GM19238 (cell line): Measurements from ENCODE around the gene GPC5.

Source experiments
- DNase-seq: peaks from one replicate; pipeline ENCODE4 v3.0.0; 2011; ENCODE audit warnings: low spot score; ENCODE audit not compliant: insufficient read length

The GPC5 gene

DNA sequence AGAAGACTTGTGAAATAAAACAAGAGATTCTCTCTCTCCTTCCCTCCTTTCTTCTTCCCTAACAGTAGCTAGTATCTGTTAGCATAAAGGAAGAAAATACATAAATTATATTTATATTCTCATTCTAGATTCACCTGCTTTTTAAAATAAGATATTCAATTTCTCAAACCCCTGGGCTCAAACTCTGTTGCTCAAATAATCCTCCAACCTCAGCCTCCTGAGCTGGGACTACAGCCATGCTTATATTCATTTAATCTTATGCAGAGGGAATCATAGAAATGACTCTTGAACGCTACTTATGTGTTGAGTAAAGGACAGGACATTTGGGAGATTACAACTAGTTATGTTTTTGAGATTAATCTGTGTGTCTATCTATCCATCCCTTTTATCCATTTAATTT lies 56.2 kb downstream of the GPC5 start:
- DNase-seq: no peak

DNA sequence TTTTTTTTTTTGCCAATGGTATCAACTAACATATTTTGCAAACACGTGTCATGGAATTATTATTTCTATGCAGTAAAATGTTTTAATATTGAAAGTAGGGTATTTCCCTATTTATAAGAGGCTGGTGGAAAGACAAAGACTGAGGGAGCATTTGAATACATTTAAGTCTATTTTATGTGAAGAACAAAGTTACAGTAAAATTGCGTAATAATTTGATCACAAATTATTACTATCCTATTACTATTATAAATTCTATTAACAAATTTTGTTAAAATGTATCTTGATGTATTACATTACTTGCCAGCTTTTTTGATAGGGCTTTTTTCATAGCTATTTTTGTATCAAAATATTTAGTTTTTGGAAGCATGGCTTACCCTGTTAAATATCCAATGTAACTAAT lies 58.4 kb downstream of the GPC5 start:
- no peak for DNase-seq

DNA sequence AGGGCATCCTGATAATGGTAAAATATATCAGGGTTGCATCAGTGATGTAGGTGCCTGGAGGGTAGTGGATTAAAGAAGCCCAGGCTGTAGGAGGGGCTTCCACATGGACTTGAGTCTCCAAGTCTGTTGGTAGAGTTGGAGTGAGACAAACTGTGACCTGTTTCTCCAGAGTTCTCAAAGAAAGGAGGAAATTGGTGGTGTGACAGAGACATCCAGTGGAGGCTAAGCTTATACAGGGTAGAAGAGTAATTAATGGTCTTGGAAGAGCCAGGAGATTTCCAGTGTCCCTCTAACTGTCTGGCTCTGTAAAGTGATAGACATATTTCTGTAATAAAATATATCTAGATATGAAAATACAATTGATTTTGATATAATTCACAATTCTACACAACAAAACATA lies 61.1 kb downstream of the GPC5 start:
- no peak for DNase-seq

DNA sequence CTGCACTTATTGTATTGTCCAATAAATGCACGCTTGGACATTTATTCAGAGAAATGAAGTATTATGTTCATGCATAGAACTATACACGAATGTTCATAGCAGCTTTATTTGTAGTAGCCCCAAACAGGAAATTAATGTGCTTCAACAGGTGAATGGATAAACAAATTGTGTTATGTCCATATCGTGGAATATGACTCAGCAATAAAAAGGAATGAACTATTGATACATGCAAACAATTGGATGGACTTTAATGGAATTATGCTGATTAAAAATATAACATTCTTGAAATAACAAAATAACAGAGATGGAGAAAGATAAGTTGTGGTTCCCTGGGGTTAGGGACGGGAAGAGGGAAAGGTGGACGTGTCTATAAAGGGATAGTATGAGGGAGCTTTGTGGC lies 65.9 kb downstream of the GPC5 start:
- DNase-seq: no peak

DNA sequence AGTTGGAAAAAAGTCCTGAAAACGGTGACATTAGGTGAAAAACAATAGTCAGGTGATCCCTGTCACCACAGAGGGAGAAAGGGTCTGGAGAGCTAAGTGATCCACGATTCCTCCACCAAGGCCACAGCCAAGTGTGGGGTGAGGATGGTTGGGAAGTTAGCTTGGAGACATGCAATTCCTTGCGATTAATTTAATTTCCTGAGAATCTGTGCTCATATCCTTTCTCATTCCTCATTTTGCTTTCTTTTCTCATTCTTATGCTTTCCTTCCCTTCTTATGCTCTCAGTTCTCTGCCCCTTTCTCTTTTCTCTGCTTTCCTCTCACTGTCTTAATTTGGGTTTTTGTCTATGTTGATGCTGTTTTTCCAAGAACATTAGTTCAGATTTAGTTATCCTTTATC lies 68.8 kb downstream of the GPC5 start:
- no peak for DNase-seq

DNA sequence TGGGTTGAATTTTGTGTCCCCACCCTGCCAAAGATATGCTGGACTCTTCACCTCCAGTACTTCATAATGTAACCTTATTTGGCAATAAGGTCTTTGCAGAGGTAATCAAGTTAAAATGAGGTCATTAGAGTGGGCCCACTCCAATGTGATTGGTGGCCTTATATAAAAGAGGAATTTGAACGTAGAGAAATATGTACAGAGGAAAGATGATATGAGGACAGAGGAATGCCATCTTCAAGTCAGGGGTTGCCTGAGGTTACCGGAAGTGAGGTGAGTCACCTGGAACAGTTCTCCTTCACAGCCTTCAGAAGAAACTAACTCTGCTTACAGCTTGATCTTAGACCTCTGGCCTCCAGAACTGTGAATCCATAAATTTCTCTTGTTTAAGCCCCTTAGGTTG lies 69.9 kb downstream of the GPC5 start:
- no peak for DNase-seq

DNA sequence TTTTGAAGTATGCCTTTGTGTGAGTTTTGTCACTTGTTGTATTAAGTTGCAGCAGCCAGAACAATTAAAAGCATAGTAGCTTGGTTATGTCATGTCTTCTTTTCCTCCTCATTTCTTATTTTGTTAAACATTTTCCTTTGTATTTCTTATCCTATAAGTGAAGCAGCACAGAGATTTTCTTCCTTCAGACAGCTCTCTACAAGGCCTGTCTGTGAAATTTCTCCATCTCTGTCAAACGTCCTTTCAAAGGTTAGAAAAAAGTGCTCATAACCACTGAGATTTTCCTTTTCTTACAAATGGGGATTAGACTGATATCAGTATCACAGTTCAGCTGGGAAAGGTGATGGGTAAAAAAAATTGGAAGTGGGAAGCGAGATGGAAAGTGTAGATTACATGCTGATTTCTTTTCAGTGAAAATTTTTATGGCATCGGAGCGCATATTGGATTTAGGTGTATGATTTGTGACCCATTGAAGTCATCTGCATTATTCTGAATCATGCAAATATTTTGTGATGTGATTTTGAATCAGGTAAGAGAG lies 71.7 kb downstream of the GPC5 start:
- DNase-seq: no peak

DNA sequence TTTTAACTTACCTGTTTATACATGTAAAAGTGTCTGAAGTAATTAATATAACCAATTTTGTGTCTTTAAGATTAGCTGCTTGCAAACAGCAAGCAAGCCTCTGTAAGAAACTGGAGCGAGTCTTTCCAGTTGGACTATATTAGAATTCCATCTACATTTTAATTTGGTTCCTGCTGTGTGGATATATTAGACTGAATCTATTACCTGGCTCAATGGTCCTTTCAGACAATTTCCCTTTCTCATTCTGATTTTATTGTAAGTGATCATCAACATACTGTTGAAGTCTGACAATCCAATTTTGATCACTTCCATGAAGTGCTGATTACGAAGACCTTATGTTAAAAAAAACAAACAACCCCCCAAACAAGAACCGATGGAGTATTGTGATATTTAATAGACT lies 72.3 kb downstream of the GPC5 start:
- no peak for DNase-seq

DNA sequence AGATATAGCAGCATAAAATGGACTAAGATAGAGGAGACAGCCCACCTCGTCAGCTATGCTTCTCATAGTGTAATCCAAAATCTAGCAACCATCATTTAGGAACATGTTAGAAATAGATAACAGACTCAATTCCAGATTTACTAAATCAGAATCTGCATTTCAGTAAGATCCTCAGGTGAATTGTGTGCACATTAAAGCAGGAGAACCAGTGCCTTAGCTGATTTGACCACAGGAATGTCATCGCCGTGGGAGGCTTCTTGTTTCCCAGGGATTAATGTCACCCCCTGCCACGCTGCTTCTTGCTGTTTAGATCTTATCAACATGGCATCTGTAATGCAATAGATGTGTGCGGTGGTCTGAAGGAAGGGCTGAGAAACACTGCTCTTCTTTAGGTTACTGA lies 84.0 kb downstream of the GPC5 start:
- DNase-seq: no peak

DNA sequence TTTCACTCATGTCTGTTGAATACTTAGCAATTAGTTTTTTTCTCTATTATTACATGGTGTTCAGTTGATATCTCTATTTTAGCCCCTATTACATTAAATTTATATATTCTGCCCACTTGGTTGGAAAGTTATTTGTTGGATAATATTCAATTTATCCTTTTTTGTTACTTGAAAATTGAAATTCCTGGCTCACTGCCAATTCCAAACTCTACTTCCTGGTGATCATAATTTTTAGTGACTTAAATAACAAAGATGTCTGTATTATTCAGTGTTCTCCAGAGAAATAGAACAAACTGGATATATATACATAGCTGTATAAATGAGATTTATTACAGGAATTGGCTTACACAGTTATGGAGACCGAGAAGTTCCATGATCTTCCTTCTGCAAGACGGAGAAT lies 93.6 kb downstream of the GPC5 start:
- DNase-seq: no peak

DNA sequence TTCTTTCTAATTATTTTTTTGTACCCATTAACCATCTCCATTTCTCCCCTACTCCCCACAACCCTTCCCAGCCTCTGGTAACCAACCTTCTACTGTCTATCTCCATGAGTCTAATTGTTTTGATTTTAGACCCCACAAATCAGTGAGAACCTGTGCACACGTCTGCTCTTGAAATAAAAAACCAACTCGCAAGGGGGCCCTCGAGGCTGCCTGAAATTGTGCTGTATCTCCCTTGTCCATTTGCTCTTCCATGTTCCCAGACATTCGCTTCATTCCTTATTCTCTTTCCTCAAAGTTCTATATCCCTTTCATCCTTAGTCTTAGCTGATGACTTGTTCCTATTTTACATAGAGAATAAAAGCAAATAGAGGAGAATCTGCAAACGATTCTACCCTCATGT lies 95.0 kb downstream of the GPC5 start:
- DNase-seq: no peak

DNA sequence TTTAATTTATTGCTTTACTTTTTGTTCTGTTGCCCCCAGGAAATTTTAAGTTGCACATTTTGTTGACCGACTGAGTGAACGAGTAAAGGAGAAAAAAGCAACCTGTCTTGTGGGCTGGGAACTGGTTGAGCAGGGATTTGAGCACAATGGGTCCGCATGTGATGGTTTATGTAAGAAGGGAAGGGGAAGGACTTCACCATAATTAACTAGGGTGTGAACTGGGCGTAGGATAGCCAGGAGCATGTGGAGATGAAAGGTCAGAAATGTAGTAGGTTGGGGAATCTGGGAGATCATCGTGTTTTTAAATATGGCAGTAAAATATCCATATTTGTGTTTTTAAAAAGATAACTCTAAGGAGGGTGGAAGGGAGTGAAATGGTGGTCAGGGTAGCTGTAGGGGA lies 99.9 kb downstream of the GPC5 start:
- no peak for DNase-seq

DNA sequence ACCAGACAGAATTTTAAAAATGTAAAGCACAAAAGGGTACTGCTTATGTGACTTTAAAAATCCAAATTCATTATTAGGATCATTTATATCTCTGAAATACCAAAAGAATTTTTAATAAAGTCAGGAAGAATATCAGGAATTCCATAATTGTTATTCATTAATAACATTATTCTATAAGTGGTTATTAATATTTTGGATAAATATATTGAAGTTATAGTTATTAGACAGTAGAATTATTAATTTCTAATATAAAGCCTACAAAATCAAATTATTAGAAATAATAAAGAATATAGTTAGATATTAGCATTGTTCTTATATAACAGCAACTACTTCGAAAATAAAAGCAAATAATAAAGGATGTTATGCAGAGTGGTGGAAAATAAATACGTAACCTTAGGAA lies 105.8 kb downstream of the GPC5 start:
- DNase-seq: no peak

DNA sequence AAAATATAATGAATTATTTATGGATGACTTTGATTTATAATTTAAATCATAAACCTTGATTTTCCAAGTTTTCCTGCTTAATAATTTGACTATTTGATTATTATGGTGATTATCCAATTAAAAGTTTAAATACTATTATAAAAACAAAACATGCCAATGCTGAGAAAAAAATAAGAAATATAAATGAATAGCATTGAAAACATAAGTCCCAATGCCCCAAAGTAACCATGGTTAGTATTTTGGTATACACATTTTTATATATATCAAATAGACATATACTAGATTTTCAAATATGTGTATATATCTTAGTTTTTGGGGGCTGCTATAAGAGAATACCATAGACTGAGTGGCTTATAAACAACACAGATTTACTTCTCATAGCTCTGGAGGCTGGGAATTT lies 108.3 kb downstream of the GPC5 start:
- DNase-seq: no peak

DNA sequence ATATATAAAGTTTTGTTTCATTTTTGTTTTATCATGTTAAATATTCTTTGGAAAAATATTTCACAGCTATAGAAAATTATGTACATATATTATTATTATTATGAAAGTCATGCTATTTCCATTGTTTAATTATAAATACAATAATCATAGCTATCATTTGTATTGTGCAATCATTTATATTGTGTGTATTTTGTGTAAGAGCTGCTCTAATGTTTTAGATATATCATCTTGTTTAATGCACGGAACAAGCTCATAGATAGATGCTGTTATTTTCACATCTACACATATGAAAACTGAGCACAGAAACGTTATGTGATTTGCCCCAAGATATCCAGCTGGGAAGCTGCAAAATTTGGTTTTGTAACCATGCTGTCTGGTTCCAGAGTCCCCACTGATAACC lies 111.6 kb downstream of the GPC5 start:
- DNase-seq: no peak

DNA sequence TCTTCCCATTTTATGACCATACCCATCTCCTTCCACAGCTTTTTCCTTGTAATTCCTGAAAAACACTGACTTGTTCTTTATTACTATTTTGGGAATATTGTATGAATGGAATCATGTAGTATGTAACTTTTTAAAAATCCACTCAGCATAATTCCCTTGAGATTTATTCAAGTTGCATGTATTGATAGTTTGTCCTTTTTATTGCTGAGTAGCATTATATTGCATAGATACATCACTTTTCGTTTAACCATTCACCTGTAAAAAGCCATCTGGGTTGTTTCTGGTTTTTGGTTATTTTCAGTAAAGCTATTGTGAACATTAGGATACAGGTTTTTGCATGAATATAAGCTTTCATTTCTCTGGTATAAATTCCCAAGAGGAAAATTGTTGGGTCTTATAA lies 115.4 kb downstream of the GPC5 start:
- DNase-seq: no peak

DNA sequence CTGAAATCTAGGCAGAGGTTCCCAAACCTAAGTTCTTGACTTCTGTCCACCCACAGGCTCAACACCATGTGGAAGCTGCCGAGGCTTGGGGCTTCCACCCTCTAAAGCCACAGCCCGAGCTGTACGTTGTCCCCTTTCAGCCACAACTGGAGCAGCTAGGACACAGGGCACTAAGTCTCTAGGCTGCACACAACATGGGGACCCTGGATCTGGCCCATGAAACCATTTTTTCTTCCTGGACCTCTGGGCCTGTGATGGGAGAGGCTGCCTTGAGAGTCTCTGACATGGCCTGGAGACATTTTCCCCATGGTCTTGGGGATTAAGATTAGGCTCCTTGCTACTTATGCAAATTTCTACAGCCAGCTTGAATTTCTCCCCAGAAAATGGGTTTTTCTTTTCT lies 118.4 kb downstream of the GPC5 start:
- DNase-seq: no peak

DNA sequence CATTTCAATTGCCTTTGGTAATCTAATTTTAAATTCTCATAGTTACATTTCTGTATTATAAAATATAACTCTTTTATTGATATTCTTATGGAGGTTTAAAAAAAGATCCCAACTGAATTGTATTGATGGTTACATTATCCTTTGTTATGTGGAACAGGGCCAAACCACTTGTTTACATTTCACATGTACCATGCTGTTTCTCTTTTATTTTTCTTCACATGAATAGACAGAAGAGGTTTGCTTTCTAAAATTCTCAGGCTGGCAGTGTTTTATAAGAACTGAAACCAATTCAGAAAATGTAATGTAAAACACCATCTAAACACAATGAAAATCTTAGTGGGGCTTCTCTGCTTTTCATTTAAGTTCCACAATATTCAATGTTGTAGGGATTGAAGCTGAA lies 122.5 kb downstream of the GPC5 start:
- no peak for DNase-seq

DNA sequence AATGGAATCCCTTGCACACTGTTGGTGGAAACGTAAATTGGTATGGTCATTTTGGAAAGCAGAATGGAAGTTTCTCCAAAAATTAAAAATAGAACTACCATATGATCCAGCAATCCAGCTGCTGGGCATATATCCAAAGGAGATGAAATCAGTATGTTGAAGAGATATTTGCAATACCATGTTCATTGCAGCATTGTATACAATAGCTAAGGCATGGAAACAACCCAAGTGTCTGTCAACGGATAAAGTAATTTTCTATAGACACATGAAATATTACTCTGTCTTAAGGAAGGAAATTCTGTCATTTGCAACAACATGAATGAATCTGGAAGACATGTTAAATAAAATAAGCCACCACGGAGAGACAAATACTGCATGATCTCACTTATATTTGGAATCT lies 124.7 kb downstream of the GPC5 start:
- no peak for DNase-seq

DNA sequence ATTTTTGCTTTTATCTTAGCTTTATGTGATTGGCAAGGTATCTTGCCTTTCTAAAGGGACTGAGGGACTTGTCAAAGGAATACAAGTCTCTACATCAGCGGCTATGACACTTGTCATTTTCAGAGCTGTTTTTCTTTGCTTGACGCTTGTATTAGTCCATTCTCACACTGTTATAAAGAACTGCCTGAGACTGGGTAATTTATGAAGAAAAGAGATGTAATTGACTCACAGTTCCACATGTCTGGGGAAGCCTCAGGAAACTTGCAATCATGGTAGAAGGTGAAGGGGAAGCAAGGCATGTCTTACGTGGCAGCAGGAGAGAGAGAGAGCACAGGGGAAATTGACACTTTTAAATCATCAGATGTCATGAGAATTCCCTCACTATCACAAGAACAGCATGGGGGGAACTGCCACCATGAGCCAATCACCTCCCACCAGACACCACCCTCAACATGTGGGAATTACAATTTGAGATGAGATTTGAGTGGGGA lies 128.2 kb downstream of the GPC5 start:
- DNase-seq: no peak

DNA sequence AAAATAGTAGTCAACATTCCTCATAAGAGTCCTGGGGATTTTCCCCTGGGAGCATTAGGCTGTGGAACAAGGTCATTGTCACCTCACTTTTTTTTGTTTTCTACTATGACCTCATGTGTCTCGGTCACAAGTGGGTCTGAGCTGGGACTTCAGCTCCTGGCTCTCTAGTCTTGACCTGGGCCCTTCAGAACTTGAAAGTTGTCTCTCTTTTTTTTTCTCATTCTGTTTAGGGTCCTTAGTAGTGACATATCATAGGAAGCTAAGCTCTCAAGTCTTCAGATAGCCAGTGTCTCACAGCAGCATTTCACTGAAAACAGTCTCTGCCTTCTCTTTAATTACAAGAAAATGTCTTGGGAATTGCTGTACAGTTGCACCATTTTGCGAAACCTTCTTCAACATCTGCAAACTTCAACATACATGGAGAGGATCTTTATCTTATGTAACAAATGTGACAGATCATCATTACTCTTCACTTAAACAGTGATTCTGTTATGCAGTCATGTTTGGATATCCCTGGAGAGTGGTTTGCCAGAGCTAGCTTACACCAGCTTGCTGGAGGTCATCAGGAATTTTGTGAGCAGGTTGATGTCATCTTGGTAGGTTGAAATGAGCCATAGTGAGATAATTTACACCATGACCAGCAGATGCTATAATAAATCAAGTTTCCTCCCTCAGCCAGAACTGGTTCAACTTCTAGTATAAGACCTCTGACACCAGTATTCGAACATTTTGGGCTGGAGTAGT lies 131.5 kb downstream of the GPC5 start:
- no peak for DNase-seq

DNA sequence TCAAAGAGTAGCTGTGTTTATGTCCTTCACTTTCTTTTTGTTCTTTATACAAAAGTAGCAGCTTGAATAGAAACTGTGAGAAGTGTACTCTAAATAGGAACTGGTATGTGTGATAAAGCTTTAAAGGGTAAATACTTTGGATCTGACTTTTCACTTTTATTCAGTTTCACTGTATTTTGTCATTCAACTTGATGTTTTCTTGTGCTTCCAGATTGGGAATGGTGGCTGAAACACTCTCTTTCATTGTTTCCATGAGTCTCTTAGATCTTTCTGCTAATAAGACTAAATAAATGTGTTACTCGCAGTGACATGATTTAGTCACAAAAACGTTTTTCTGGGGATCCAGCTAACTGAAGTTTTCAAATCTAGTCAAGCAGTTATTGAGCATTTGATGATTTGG lies 133.2 kb downstream of the GPC5 start:
- DNase-seq: no peak

DNA sequence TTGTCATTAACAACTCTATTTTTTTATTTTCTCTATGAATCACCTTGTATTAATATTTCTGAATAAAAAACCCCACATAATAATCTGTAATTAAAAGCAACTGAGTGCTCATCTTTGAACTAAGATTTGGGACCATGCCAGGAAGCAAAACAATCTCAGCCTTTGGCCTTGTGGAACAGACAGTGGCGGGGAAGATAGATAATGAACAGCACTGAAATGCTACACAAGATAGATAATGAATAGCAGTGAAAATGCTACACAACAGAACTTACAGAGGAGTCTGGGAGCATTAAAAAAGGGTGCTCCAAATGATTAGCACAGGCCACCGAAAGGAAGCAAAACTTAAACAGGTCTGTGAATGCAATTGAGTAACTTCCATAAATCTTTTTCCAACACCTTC lies 134.9 kb downstream of the GPC5 start:
- no peak for DNase-seq

DNA sequence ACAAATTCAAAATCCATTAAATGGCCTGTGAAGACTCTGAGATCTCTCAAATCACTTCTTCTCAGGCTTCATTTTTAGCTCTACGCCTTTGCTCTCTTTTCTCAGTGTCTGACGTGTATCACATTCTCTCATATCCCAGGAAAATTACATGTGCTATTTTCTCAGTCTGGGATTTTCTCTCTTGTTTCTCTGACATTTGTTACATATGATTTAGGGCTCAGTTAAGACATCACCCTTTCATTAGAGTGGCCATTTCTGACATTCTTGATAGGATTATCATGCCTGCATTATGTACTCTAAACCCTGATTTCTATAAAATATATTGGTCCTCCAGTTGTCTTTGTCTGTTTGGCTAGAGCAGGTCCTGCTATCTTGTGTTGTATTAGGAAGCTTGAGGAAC lies 136.6 kb downstream of the GPC5 start:
- no peak for DNase-seq
